ENCODE results near the gene DNA2. TPM values are rescaled to one million over a fixed set of nuclear protein-coding genes. Genes with fewer than 3 reads are reported as not detected.

The DNA2 gene
- total and polyA plus RNA-seq, 10 donors: 1.4 to 13.6 (median 6.7) TPM

GRCh38 chr10:68385740-68386139 lies 86.0 kb downstream of the DNA2 start:
- TF ChIP-seq POLR2A (IDR thresholded peaks at IDR 0.05): no peak
- TF ChIP-seq CTCF (IDR thresholded peaks at IDR 0.05 in 8 of 11, conservative IDR thresholded peaks at IDR 0.05 in 3 of 11): no peak
- TF ChIP-seq POLR2AphosphoS5 (IDR thresholded peaks at IDR 0.05): no peak
- Histone ChIP-seq H3K9me3 (no peaks in the 10 kb centered on the region), H3K4me3 (no peak overlapping the region), H3K4me1 (no peaks in the 10 kb centered on the region), H3K27me3 (replicated peaks in 1 of 7) (no peaks in the 10 kb centered on the region), H3K27ac (no peak overlapping the region), H3K36me3 (peaks cover 3 to 100% (median 73%) of the 10 kb centered on the region in 6 donors)
- no peak for DNase-seq
- intact Hi-C loops (cut with DNase I; ENCODE audit: low total_unique reads): no loop called here
- 76 to 91% (median 88%) methylated on average over 2 of the region's 2 CpGs for WGBS, 5 donors

- DNase-seq: no peak
- Histone ChIP-seq H3K36me3 (peaks cover 5 to 99% (median 48%) of the 10 kb centered on the region in 6 donors), H3K4me1 (no peaks in the 10 kb centered on the region), H3K9me3 (peaks cover 4 to 34% (median 24%) of the 10 kb centered on the region in 8 donors), H3K27me3 (replicated peaks in 1 of 7) (no peaks in the 10 kb centered on the region), H3K27ac (no peak overlapping the region), H3K4me3 (no peak overlapping the region)
- TF ChIP-seq POLR2A (IDR thresholded peaks at IDR 0.05): no peak
- TF ChIP-seq CTCF (IDR thresholded peaks at IDR 0.05 in 8 of 11, conservative IDR thresholded peaks at IDR 0.05 in 3 of 11): no peak
- TF ChIP-seq POLR2AphosphoS5 (IDR thresholded peaks at IDR 0.05): no peak
- intact Hi-C loops (cut with DNase I; ENCODE audit: low total_unique reads): no loop called here
- 95 to 100% (median 100%) methylated on average over 1 of the region's 1 CpG for WGBS, 5 donors
Observed at GRCh38 chr10:68371604-68372003, 100.2 kb downstream of the DNA2 start.

DNA sequence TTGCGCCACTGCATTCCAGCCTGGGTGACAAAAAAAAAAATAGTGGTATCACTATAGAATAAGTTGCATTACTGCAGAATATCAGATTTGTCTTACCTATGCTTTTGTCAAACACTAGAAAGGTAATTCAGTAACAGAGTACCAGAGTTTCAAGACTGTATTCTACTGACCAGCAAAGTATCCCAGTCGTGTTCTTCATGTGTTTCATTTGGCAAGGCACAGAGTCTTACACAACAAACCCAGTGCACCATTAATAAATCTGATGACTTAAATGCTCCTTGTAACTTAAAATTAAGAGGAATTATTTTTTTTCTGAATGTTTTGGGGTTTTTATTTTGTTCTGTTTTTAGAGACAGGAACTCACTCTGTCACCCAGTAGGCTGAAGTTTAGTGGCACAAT lies 104.7 kb downstream of the DNA2 start:
- H3K27ac ChIP-seq: no peak overlapping the region
- 82 to 97% (median 88%) methylated on average over 2 of the region's 2 CpGs for WGBS, 5 donors
- H3K4me1 ChIP-seq: peaks cover 0 to 5% (median 0%) of the 10 kb centered on the region in 6 donors
- intact Hi-C loops (cut with DNase I; ENCODE audit: low total_unique reads): no loop called here
- no peak for DNase-seq
- peaks cover 3 to 17% (median 12%) of the 10 kb centered on the region in 8 donors for H3K9me3 ChIP-seq
- no peak overlapping the region for H3K4me3 ChIP-seq
- no peak for TF ChIP-seq POLR2A (IDR thresholded peaks at IDR 0.05)
- TF ChIP-seq CTCF (IDR thresholded peaks at IDR 0.05 in 8 of 11, conservative IDR thresholded peaks at IDR 0.05 in 3 of 11): no peak
- no peak for TF ChIP-seq POLR2AphosphoS5 (IDR thresholded peaks at IDR 0.05)
- no peaks in the 10 kb centered on the region for H3K27me3 ChIP-seq (replicated peaks in 1 of 7)
- H3K36me3 ChIP-seq: peaks cover under 1 to 91% (median 28%) of the 10 kb centered on the region in 6 donors

DNA sequence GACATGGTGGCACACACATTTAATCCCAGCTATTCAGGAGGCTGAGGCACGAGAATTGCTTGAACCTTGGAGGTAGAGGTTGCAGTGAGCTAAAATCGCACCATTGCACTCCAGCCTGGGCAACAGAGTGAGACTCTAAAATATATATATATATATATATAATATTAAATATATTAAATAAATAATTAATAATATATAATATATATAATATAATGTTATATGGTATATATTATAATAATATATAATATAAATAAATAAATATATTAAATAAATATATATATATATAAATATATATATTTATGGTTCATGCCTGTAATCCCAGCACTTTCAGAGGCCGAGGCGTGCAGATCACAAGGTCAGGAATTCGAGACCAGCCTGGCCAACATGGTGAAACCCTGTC lies 105.2 kb downstream of the DNA2 start:
- H3K4me1 ChIP-seq: peaks cover 0 to 5% (median 0%) of the 10 kb centered on the region in 6 donors

More for the DNA sequence above, 105.2 kb downstream of the DNA2 start:
- no peak for TF ChIP-seq CTCF (IDR thresholded peaks at IDR 0.05 in 8 of 11, conservative IDR thresholded peaks at IDR 0.05 in 3 of 11)
- TF ChIP-seq POLR2AphosphoS5 (IDR thresholded peaks at IDR 0.05): no peak
- TF ChIP-seq POLR2A (IDR thresholded peaks at IDR 0.05): no peak
- WGBS, 5 donors: 96 to 99% (median 98%) methylated on average over 5 of the region's 5 CpGs
- peaks cover 0 to 91% (median 26%) of the 10 kb centered on the region in 6 donors for H3K36me3 ChIP-seq
- intact Hi-C loops (cut with DNase I; ENCODE audit: low total_unique reads): no loop called here
- H3K9me3 ChIP-seq: peaks cover 0 to 12% (median 7%) of the 10 kb centered on the region in 8 donors
- DNase-seq: no peak
- no peaks in the 10 kb centered on the region for H3K27me3 ChIP-seq (replicated peaks in 1 of 7)
- H3K27ac ChIP-seq: no peak overlapping the region
- H3K4me3 ChIP-seq: no peak overlapping the region

Measured in spleen (tissue), 11 donors.